PC-9 (cell line): Measurements from ENCODE around the gene KIF16B. TPM values are rescaled to one million over a fixed set of nuclear protein-coding genes. Genes with fewer than 3 reads are reported as not detected.

Source experiments
- BruUV-seq: library from RNA; stranded (reverse); fragments of 400-500 nt; replicated peaks from 2 replicates; lab custom pipeline; 2021; lab: Mats Ljungman, UMichigan
- CTCF ChIA-PET: fragments of 300-600 bp; sonication (Branson Sonifier 250); formaldehyde crosslinking; loops from one replicate; lab custom pipeline; 2022; ENCODE audit warnings: antibody characterized with exemption; lab: Charles Lee
- POLR2A ChIA-PET: fragments of 300-600 bp; sonication (Branson Sonifier 250); formaldehyde crosslinking; loops from one replicate; lab custom pipeline; 2022; ENCODE audit warnings: antibody characterized with exemption; ENCODE audit not compliant: unreplicated experiment; lab: Charles Lee
- DNase-seq, 2 experiments: peaks; one replicate each; pipeline versions ENCODE4 v3.0.0 to v3.0.0-alpha.2; 2015 to 2022; ENCODE audit warnings: mixed read lengths in 1 of 2
- H2AFZ ChIP-seq: fragments of 200-600 bp; sonication (generic); 2 replicates; pipeline ENCODE4 v1.8.1; 2017; ENCODE audit warnings: antibody characterized with exemption
- H3F3A ChIP-seq: fragments of 200-600 bp; sonication (generic); 2 replicates; pipeline ENCODE4 v1.8.1; 2017; ENCODE audit warnings: antibody characterized with exemption, mild to moderate bottlenecking, low read depth; ENCODE audit not compliant: insufficient read depth
- H3K27ac ChIP-seq: fragments of 200-600 bp; sonication (generic); 2 replicates; pipeline ENCODE4 v1.6.1; 2016; ENCODE audit warnings: mixed run types
- H3K27me3 ChIP-seq: fragments of 200-600 bp; sonication (generic); 2 replicates; pipeline ENCODE4 v1.6.1; 2016; ENCODE audit warnings: low read depth, mixed run types; ENCODE audit not compliant: insufficient read depth
- H3K36me3 ChIP-seq: fragments of 200-600 bp; sonication (generic); 2 replicates; pipeline ENCODE4 v1.6.1; 2016; ENCODE audit warnings: low read depth, mixed run types
- H3K4me1 ChIP-seq: fragments of 200-600 bp; sonication (generic); replicated peaks from 2 replicates; pipeline ENCODE4 v1.6.1; 2016; ENCODE audit warnings: mixed run types; ENCODE audit not compliant: insufficient read depth
- H3K4me2 ChIP-seq: fragments of 200-600 bp; sonication (generic); 2 replicates; pipeline ENCODE4 v1.6.1; 2017; ENCODE audit warnings: mixed run types
- H3K4me3 ChIP-seq: fragments of 200-600 bp; sonication (generic); 2 replicates; pipeline ENCODE4 v1.6.1; 2016; ENCODE audit warnings: mixed run types
- H3K79me2 ChIP-seq: fragments of 200-600 bp; sonication (generic); 2 replicates; pipeline ENCODE4 v1.6.1; 2017; ENCODE audit warnings: low read depth, mixed run types
- H3K9me2 ChIP-seq: fragments of 200-600 bp; sonication (generic); 2 replicates; pipeline ENCODE4 v1.8.1; 2017; ENCODE audit warnings: mild to moderate bottlenecking; ENCODE audit not compliant: insufficient read depth
- H3K9me3 ChIP-seq: fragments of 200-600 bp; sonication (generic); 2 replicates; pipeline ENCODE4 v1.8.1; 2016; ENCODE audit warnings: low read depth; ENCODE audit not compliant: insufficient read depth
- H4K20me1 ChIP-seq: fragments of 200-600 bp; sonication (generic); 2 replicates; pipeline ENCODE4 v1.8.1; 2017; ENCODE audit not compliant: insufficient read depth
- CTCF ChIP-seq: fragments of 200-600 bp; sonication (generic); conservative IDR thresholded peaks from 2 replicates; pipeline ENCODE4 v1.6.1; 2017; ENCODE audit warnings: mixed run types, antibody characterized with exemption, mild to moderate bottlenecking, moderate library complexity
- EZH2 ChIP-seq: fragments of 200-600 bp; sonication (generic); IDR thresholded peaks from 2 replicates; pipeline ENCODE4 v1.8.0; 2017; ENCODE audit warnings: antibody characterized with exemption, low read depth
- intact Hi-C: fragments of 100-400 bp; cut with micrococcal nuclease; formaldehyde crosslinking; loops from one replicate; pipeline ENCODE4 v1.10.0; 2022; ENCODE audit not compliant: unreplicated experiment
- total RNA-seq: library from RNA; stranded (reverse); gene quantifications from 2 replicates; pipeline ENCODE4 v1.2.3, GENCODE V29; 2021

KIF16B gene
- total RNA-seq, 1 experiment from 2014 or later = 17.6 TPM

GRCh38 chr20:16607364-16608276, 34.4 kb upstream of the KIF16B start:
- H2AFZ ChIP-seq = no peak overlapping the region
- POLR2A ChIA-PET = no interaction called here
- no peak overlapping the region for H3K4me3 ChIP-seq
- H3F3A ChIP-seq = no peaks in the 10 kb centered on the region
- H3K4me1 ChIP-seq = no peaks in the 10 kb centered on the region
- H3K36me3 ChIP-seq = no peaks in the 10 kb centered on the region
- H3K27me3 ChIP-seq = no peaks in the 10 kb centered on the region
- no peak overlapping the region for H3K27ac ChIP-seq
- CTCF ChIA-PET = no interaction called here
- TF ChIP-seq CTCF (no peak), EZH2 (no peak)
- no peaks in the 10 kb centered on the region for H4K20me1 ChIP-seq
- no peaks in the 10 kb centered on the region for H3K9me2 ChIP-seq
- no peaks in the 10 kb centered on the region for H3K79me2 ChIP-seq
- H3K9me3 ChIP-seq = no peaks in the 10 kb centered on the region
- no peak overlapping the region for H3K4me2 ChIP-seq
- no peak for DNase-seq
- intact Hi-C loops = no loop called here
- BruUV-seq = no TSS peak

GRCh38 chr20:16606468-16607070, 33.3 kb upstream of the KIF16B start:
- BruUV-seq = no TSS peak
- POLR2A ChIA-PET = no interaction called here

GRCh38 chr20:16601047-16601446, 27.8 kb upstream of the KIF16B start:
- TF ChIP-seq CTCF = no peak
- no peak for TF ChIP-seq EZH2
- Histone ChIP-seq H3K27me3 (0 out of 2 replicates have a peak, but pooled peaks cover 4% of the 10 kb centered on the region), H3F3A (no peaks in the 10 kb centered on the region), H3K27ac (no peak overlapping the region), H3K79me2 (no peaks in the 10 kb centered on the region), H3K9me3 (no peaks in the 10 kb centered on the region), H3K4me2 (no peak overlapping the region), H3K36me3 (no peaks in the 10 kb centered on the region), H3K4me3 (no peak overlapping the region), H4K20me1 (no peaks in the 10 kb centered on the region), H3K9me2 (0 out of 2 replicates have a peak, but pooled peaks cover 7% of the 10 kb centered on the region), H3K4me1 (no peaks in the 10 kb centered on the region), H2AFZ (no peak overlapping the region)
- ChIA-PET POLR2A (no interaction called here), CTCF (no interaction called here)
- intact Hi-C loops = no loop called here
- no TSS peak for BruUV-seq
- DNase-seq = no peak

More at GRCh38 chr20:16606468-16607070, 33.3 kb upstream of the KIF16B start:
- Histone ChIP-seq H3K27me3 (0 out of 2 replicates have a peak, but pooled peaks cover under 1% of the 10 kb centered on the region), H3K27ac (no peak overlapping the region), H2AFZ (no peak overlapping the region), H4K20me1 (no peaks in the 10 kb centered on the region), H3K36me3 (no peaks in the 10 kb centered on the region), H3K9me2 (no peaks in the 10 kb centered on the region), H3K4me3 (no peak overlapping the region), H3K4me1 (no peaks in the 10 kb centered on the region), H3K9me3 (no peaks in the 10 kb centered on the region), H3K4me2 (no peak overlapping the region), H3K79me2 (no peaks in the 10 kb centered on the region), H3F3A (no peaks in the 10 kb centered on the region)
- CTCF ChIA-PET = no interaction called here
- intact Hi-C loops = no loop called here
- no peak for DNase-seq
- TF ChIP-seq CTCF (no peak), EZH2 (no peak)
